ENCODE data around the gene NFIB.

NFIB gene

DNA sequence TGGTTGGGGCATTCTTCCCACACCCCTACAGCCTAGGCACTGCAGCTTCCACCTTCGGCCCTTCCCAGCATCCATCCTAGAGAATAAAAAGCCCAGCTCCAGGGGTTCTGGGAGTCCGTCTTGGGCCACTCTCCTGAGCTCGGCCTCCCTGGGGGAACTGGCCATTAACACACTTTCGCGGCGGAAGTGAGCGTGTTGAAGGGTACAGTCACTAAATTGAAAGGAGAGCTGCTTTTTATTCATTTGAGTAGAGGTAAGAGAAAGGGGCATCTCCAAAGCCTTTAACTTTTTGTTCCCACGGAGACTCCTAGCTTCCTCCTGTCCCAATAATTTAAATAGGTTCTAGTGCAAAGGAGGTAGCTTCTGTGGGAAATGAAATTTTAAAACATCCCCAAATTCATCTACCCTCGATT lies 31.0 kb upstream of the NFIB start:
- no peak for DNase-seq (ENCODE audit: low spot score)

DNA sequence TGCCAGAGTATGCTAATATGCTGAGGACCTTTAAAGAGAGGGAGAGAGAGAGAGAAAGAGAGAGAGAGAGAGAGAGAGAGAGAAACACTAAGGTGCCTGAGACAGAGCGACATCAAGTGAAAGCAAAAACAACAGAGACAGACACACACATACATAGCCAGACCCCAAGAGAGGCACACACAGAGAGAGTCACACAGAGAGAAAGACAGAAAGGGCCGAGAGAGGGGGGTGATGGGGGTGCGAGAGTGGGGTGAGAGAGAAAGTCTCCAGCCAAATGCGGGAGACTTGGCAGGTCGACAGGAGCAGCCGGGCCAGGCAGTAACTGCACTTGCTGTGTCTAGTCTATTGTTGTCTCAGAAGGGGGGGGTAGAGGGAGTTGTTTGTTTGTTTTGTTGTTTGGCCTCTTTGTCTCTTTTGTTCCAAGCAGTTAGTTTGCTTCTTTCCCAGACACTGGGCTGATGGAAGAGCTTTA lies 30.1 kb upstream of the NFIB start:
- DNase-seq (ENCODE audit: low spot score) = no peak

DNA sequence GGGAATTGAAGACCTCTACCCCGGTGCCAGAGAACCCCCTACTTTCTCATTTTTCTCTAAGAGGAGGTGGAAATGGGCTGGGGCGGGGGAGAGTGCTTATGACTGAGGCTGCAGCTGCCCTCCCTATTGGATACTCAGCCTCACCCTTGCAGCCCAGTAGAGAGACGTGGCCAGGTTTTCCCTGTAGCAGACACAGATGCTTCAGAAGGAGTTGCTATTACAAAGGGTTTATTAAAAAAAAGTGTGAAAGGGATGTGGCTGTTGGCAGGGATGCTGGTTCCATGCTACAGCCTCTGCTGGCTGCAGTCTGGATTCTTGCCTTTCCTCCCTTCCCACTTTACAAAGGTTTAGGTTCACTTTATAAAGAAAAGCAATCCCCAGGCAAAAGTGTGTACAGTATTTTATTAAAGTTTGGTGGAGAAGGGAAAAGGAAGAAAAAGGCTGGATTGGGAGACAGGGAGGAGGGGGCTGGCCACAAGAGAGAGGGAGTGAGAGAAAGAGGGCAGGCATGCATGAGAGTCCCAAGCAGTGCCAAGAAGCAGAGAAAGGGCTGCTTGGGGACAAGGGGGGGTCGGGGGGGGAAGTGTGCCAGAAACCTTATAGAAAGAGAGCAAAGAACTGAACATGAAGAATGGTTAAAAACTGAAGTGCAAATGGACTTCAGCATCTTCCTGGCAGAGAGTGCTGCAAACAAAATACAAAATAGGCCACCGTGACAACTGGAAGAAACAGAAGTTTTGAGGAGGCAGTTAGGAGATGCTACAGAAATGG lies 29.5 kb upstream of the NFIB start:
- DNase-seq (ENCODE audit: low spot score) = no peak

DNA sequence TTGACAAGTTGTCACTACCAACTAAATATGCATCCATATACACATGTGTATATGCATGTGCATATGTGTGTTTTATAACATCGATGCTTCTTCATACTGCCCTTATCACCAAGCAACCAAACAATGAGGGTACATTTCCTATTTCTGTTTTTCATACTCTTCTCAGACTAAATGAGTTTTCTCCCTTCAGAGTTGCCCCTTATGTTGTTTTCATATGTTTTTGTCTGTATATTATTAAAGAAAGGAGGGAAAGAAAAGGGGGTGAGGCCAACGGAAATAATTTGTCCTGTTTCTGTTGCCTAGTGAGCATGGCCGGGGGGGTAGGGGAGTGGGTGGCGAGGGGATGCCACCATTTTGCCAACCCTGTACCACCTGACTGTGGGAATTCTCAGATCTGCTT lies 28.8 kb upstream of the NFIB start:
- DNase-seq (ENCODE audit: low spot score) = no peak

DNA sequence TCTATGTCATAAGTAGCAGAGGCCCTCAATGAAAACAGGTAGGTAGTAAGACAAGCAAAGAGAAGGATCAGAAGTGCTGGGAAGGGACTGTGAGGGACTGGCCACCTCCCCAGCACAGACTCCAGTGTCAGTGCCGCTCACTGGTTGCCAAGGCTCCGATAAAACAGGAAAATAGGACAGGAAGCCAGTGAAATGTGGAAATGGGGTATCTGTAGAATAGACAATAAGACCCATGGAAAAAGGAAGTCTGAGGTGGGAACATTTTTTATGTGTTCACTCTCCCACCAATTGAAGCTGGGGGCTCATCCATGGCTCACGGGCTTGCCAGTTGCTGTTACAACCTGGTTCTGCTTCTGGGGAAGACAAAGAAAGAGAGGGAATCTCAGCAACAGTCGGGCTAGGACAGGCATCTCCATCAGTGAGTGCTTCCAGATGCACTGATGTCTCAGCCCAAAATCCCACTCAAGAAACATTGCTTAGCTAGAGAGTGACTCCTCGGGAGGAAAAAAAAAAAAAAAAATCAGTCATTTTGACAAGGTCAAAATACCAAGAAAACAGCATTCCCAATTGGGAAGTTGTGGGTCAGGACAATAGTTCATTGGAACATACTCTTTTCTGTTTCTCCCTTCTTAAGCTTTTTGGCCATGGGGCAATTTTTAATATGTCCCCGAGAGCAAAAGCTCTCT lies 27.6 kb upstream of the NFIB start:
- no peak for DNase-seq (ENCODE audit: low spot score)

DNA sequence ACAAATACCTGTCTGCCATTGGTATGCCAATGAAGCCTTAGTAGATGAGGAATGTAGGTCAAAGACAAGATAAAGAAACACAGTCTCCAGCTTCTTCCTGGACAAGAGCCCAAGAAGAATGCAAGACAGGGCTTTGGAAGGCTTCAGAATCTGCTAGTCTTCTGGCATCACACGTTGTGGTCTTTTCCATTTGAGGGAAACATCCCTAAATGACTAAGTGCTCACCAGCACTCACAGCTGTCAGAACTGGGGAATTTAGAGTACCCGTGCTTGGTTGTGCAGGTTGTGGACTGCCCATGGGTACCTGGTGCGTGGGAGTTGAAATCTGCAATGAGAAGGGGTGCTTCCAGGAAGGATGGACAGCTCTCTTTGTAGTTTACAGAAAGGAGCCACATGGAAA lies 27.1 kb upstream of the NFIB start:
- no peak for DNase-seq (ENCODE audit: low spot score)

DNA sequence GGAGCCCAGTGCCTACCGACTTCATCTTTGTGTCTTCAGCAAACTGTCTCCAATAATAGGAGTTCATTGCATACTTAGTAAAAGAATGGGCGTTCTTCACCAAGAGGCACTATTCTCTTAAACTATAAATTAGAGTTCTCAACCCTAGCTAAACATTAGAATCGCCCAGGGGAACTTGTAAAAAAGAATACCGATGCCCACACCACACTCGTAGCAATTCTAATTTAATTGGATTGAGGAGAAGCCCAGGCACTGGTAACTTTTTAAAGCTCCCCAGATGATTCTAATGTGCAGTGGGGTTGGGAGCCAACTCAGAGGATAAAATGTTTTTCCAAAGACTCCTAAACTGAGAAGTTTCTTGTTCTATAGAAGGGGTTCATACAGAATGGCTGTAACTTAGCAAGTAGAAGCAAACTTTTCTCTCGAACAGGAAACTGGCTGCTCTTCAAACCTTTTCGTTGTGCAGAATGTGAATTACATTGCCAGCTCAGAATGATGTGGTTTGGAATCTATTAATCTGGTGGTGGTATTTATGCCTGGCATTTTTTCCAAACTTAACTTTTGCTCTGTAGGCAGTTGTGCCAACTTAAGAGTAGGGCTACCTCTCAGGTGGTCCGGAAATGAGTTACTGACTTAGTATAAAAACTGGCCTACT lies 26.4 kb upstream of the NFIB start:
- DNase-seq (ENCODE audit: low spot score) = no peak

DNA sequence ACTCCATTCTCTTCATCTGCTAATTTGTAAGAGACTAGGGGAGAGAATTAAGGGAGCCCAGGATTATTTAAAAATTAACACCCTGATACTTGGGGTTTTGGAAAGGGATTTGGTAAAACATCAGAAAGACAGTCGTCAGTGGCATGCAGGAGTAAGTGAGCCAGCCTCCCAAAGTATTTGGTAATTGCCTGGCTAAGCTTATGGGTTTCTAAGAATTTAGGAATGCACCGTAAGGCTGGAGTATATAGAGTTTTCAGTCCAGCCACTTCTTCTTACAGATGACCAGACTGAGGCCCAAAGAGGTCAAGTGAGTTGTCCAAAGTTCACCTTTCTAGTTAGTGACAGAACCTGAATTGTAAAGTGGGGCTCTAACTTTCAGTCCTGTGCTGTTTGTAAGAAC lies 25.8 kb upstream of the NFIB start:
- DNase-seq (ENCODE audit: low spot score) = no peak

DNA sequence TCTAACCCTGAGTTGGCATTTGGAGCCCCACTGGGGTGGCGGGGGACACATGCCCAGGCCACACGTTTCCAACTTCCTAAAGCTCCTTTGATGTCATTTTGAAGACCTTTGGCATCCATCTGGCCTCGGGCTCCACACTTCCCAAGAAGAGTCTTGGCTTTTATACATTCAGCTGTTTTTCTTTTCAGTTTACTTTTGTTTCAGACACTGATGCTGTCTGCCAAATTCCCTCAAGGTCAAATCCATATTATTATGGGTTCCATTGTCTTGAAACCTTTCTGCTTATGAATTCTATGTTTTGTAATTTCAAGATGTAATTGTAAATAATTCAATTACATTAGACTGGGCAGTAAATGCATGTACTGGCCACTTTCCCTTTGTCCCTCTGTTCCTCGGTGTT lies 23.7 kb upstream of the NFIB start:
- no peak for DNase-seq (ENCODE audit: low spot score)

DNA sequence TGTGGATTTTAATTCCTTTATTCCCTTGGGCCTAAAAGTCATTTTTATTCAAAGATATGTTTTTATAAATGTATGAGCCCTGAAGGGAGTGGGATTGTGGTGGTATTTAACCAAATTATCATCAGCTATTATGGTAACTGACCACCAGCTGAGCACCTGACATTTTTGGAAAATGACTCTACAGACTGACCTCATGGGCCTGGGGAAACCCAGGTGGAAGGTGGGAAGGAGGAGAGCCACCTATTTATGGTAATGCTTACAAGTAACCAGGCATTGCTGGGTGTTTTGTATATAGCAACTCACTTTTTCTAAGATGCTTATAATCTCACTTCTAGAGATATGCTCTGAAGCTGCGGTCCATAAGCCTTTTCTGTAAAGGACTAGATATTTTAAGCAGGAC lies 22.3 kb upstream of the NFIB start:
- no peak for DNase-seq (ENCODE audit: low spot score)

DNA sequence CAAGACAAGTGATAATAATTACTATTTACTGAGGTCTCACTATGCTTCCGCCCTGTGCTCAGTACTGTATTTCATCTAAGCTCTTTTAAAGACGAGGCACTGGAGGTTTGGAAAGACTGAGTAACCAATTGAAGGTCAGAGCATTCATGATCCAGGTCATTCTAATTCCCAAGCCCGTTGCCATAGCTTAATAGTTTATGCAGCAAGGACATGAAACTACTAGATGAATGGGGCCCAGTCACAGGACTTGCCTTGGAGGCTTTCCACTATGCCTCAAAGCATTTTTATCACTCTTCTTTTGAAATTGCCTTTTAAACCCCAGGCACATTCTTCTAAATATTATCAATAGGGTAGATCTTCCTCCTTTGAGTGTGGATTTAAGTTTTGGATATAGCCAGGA lies 17.2 kb upstream of the NFIB start:
- no peak for DNase-seq (ENCODE audit: low spot score)

DNA sequence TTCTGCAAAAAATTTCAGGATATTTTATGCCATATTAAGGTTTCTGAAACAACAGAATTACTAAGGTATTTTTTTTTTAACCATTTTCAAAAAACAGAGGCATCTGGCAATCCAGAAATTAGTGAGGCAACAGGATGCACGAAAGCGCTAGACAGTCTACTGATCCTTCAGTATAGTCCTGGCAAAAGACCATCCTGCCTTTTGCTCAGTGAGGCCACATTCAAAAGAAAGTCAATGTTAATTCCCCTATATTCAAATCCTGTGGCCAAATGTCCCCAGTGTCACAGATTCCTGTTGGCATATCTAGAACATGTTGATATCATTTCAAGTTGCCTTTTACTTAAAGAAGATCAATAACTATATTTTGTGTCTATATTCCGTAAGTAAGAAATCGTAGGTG lies 13.1 kb upstream of the NFIB start:
- no peak for DNase-seq (ENCODE audit: low spot score)

DNA sequence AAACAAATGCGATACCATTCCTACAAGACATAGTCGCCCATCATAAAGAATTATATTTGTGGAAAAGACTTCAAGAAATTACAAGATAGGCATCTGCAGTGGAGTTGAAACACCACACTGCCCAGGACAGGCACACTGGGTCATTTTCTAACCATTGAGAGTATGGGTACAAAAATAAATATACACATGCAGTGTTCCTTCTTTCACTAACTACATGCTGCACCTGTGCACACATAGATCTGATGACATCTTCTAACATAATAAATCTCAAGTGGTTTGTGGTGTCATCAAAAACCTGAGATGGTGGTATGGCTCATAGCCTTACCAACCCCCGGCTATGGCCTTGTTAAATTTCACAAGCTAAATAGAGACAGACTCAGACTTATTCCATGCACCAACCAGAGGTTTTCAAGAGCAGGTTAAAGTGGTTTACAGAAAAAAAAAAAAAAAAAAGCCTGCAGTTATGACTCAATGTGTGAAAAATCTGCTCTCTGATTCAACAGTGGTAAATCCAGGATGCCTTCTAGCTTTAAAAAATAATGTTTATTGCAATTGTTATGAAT lies 12.4 kb upstream of the NFIB start:
- DNase-seq (ENCODE audit: low spot score) = no peak

DNA sequence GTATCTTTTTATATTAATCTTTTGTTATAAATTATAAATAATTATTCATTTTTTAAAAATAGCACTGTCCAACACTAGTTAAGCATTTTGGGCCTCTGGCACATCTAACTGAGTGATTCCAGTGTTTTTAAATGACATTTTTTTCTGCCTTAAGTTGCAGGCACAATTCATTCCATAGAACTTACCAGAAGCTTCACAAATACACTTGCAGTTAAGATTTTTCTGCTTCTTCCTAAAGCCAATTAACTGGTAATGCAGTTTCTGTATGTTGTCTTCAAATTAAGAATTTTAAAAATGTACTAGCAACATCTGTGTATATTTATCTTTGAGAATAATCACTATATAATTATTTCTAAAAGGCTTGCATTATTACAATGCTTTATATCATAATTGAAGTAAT lies 11.2 kb upstream of the NFIB start:
- DNase-seq (ENCODE audit: low spot score) = no peak

DNA sequence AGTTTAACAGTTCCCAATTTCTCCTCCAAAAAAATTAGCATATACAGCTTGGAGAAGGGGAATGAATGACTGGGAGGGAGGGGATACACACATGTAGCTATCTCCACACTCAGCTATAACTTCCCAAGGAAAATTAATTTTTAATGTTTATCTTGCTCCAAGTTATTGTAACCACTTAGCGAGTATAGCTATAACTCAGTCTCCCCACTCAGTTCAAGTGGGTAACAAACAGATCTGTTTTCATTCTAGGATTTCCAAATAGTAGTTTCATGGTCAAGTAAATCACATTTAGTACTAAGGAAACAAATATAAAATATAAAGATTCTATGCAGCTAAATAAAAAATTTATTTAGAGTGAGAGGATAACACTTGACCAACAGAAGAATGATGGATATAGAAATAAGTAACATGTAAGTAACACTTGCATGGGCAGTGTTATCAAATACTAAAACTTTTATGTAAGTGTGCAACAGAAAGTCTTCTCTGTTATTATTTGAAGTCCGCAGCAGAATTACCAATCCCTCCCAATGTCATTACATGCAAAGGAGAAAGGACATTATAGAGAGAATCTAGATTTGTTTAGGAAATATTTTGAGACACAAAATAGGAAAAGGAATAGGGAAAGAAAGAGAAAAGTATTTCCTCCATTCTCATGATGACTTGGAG lies 10.2 kb upstream of the NFIB start:
- DNase-seq (ENCODE audit: low spot score) = no peak

DNA sequence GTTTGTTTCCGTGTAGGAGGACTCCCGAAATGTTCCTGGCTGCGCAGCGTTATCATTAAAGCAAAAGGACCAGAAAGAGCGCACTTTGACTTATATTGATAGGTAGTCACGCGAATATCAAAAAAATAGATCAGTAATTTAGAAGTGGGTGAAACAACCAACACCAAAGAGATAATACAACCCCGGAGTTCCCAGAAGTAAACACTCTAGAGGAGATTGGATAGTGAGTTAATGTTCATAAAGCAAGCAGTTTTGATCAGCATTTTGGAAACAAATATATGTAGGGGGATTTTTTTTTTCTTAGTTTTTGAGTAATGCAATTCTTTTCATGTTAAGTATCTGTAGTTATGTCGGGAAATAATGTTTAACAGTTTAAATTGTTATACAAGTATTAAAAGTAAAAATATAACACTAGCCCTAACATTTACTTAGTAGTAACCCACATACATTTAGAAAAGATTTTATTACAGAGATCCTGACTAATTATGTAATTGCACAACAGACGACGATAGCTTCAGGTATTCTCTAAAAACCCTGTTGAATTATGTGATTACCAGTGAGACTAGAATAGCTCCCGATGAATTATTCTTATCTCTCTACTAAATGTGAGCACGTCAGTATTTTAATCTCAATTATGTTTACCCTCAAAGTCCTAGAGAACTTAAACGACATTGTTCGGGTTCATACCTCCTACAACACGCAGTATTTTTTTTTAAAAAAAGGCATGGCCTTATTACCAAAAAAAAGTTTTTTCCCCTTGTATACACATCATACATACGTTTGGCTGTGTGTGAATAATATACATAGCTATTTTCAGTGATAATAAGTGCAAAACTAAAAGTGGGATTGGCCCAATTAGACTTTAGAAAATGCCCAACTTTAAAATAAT lies 9.4 kb upstream of the NFIB start:
- DNase-seq (ENCODE audit: low spot score) = no peak

DNA sequence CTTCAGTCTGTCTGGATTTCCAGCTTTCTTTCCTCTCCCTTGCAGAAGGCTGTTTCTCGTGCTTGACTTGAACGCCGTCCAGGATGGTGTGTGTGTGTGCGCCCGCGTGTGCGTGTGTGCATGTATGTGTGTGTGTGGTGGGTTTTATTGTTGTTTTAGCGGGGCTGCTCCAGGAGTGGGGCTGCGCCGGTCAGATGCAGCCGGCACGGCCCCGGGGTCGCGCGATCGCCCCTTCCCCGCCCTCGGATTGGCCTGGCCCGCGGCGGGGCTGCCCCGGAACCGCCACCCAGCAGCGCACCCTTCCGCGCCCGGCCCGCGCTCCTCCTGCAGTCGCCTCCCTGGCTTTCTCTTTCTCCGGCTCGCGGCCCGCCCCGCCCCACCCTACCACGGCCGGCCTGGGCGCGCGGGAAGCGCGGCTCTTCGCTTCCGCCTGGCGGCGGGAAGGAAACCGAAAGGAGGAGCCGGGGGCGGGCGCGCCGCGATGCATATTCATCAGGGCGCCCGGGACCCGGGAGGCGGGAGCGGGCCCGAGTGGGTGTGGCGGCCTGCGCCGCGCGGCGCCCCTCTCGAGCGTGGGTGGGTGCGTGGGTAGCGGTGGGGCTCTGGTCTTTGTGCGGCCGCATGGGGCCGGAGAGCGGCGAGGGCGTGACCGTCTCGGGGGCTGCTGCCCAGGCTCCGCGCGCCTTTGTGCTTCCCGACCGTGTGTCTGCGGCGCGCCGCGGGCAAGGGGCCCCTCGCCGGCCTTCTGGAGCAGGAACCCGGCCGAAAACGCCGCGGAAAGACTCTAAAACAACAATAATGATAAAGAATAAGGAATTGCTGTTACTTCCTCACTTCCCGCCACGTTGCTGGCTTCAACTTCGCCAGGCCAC lies 8.5 kb upstream of the NFIB start:
- peak; percentile 92 for DNase-seq (ENCODE audit: low spot score)

DNA sequence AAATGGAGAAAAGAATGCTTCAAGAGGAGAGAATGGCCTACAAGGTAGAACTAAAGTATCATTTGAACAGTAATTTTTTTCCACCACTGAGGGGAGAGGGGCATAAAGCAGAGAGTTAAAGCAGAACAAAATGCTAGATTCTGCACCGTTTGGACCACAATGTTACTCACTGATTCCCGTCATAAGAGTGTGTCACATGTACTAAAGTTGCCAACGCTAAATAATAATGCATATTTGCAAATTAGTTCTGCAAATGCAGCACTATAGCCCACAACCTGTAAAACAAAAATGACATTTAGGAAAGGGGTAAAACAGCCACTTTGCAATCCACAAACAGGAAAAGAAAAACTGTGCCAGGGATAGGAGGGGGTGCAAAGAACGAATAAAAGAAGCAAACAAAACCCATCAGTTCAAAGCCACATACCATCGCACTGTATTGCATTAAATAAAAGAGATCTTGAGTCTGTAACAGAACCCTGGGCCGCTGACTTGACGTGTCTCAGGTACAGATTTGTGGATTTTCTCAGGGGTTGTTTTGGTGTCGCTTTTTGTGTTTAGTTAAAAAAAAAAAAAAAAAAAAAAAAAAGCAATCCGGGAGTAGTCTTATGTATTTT lies 7.7 kb upstream of the NFIB start:
- DNase-seq (ENCODE audit: low spot score) = no peak

DNA sequence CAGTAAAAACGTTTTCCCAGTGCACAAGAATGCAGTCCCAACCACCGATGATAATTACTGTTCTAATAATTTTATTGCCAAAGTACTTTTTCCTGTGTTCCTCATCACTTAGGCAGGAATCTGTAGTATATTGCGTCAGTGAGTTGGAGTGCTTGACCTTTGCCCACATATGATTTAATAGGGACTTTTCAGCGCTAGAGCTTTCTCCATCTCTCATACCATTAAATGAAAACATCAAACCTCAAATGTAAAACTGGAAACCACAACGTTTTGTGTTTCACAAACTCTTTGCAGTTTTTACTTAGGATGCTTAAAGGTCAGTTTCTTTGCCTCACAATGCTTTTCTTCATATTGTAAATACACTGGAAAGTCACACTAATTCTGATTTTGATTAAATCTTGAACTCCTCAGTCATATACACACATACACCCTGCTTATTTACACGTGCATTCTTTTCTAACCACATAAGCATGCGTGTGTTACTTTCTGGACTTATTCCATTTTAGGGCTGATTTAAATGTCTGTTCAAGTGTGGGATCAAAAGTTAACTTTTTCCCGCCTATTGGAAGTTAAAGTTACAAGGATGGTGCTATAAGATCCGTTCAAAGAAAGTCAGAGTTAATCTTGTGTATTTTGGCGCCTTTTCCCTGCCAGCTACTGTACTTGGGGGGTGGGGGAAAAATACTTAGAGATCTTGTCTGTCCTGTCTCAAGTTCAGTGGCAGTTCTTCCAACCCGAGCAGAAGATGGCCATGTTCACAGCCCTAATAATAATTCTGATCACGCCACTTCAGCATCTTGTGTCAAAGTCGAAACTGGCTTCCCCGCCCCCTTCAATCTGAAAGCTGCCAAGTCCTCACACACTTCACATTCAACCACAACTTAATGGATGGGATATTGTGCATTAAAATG lies 6.6 kb upstream of the NFIB start:
- DNase-seq (ENCODE audit: low spot score) = no peak
